Body of pancreas (tissue), 4 donors: ENCODE results near the gene C22orf39. TPM values are rescaled to one million over a fixed set of nuclear protein-coding genes. Genes with fewer than 3 reads are reported as not detected.
A peak's percentile ranks its signal among the peaks of the same experiment; 100 is the strongest.
"Not testable (repeated sequence)": the region's sequence is repeated elsewhere in the genome, so short reads cannot be mapped to it uniquely, and the experiment has no call there.

Experiments
- ATAC-seq: fragments of 150-250 bp; one replicate; pipeline ENCODE4 v1.9.1; 2016
- DNase-seq, 4 donors: peaks; one replicate each; pipeline ENCODE4 v3.0.0-alpha.2; 2019
- H3K27ac ChIP-seq, 4 donors: fragments of 200-600 bp; sonication (generic); 1 replicate in 3 of 4; 2 replicates in 1 of 4; pipeline versions ENCODE4 v1.5.1 to v1.6.1; 2016 to 2019; ENCODE audit warnings: mild to moderate bottlenecking in 1 of 4, mixed read lengths in 1 of 4, moderate library complexity in 1 of 4
- H3K27me3 ChIP-seq, 2 donors: fragments of 200-600 bp; sonication (generic); one replicate each; pipeline ENCODE4 v1.6.0; 2016; ENCODE audit warnings: mild to moderate bottlenecking in 1 of 2
- H3K36me3 ChIP-seq, 2 donors: fragments of 200-600 bp; sonication (generic); replicated peaks in 1 of 2; 2 replicates each; pipeline ENCODE4 v1.5.1; 2016; ENCODE audit warnings: low read depth in 2 of 2; ENCODE audit not compliant: insufficient read depth in 1 of 2
- H3K4me1 ChIP-seq: fragments of 200-600 bp; sonication (generic); one replicate; pipeline ENCODE4 v1.6.0; 2016
- H3K4me3 ChIP-seq, 2 donors: fragments of 200-600 bp; sonication (generic); 1 replicate in 1 of 2; 2 replicates in 1 of 2; pipeline ENCODE4 v1.5.1; 2016 to 2019
- H3K9me3 ChIP-seq, 3 donors: fragments of 200-600 bp; sonication (generic); 1 replicate in 2 of 3; 2 replicates in 1 of 3; pipeline ENCODE4 v1.5.1; 2016
- CTCF ChIP-seq, 7 experiments: fragments of 450-650 bp in 4 of 7; fragments of 200-600 bp in 3 of 7; sonication (generic) in 3 of 7; IDR thresholded peaks; one replicate each; pipeline ENCODE4 v1.5.1; 2016 to 2019; ENCODE audit warnings: antibody characterized with exemption in 7 of 7
- POLR2A ChIP-seq, 3 donors: fragments of 450-650 bp; IDR thresholded peaks; one replicate each; pipeline ENCODE4 v1.6.1; 2016; ENCODE audit warnings: antibody characterized with exemption in 3 of 3, mild to moderate bottlenecking in 2 of 3
- WGBS, 2 donors: methylation state at CpG; one replicate each; pipeline ENCODE4 v1.1.5; 2017; 5-methylcytosine and 5-hydroxymethylcytosine counted together
- intact Hi-C: fragments of 100-400 bp; cut with DNase I; formaldehyde crosslinking; loops from one replicate; pipeline ENCODE4 v1.15.1; 2023
- total RNA-seq, 2 donors: library from RNA; depleted of rRNA; stranded (reverse); fragments of >200 nt; gene quantifications; one replicate each; pipeline ENCODE4 v1.1.0, GENCODE V29; 2016

The C22orf39 gene
- total RNA-seq, 2 donors from 2014 or later = 36.1 to 49.8 TPM

DNA sequence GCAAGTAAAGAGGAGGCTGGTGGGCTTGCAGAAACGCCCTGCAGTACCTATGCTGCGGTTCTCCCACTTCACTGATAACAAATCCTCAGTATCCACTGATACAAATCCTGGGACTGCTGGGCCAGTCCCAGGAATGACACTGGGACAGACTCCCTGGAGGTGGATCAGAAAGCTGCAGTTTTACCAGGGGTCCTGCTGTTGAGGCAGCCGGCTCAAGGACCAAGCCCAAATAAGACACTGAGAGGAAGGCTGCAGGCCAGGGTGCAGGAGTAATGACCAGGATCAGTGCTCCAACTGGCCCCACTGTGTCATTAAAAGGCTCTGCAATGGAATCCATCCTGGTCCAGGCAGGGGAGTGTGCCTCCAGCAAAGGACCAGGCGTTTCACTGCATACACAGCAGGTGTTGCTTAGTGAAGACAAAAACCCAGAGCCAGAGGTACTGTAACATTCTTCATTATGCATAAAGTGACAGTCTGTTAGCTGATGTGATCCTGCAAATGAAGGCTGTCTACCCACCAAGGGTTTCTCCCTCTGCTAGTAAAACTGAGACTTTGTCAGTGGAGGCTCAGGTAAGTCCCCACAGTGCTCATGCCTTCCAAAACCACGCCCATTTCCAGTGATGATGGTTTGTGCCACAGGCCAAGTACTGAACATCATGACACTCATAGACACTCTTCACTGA, 1.4 kb upstream of the C22orf39 start:
- intact Hi-C loops = no loop called here
- no peaks in the 10 kb centered on the region for H3K27me3 ChIP-seq
- peaks cover 0 to 4% of the 10 kb centered on the region in 2 donors for H3K36me3 ChIP-seq
- H3K4me1 ChIP-seq = peaks cover 41% of the 10 kb centered on the region
- no peak overlapping the region for H3K4me3 ChIP-seq
- ATAC-seq = no peak
- 43 to 53% methylated on average over 5 of the region's 5 CpGs for WGBS, 2 donors
- no peak for TF ChIP-seq CTCF (IDR thresholded peaks at IDR 0.05)
- TF ChIP-seq POLR2A (IDR thresholded peaks at IDR 0.05) = no peak
- DNase-seq = no peak
- no peaks in the 10 kb centered on the region for H3K9me3 ChIP-seq
- peak overlapping the region in 3 of 4 donors; percentile 97 to 99 (median 97) for H3K27ac ChIP-seq

GRCh38 chr22:19448076-19448607, 631 bp upstream of the C22orf39 start:
- Histone ChIP-seq H3K27ac (peak overlapping the region; percentile 95 to 99 (median 97)), H3K4me3 (peak overlapping the region; percentile 61 to 72), H3K4me1 (peaks cover 41% of the 10 kb centered on the region), H3K36me3 (no peaks in the 10 kb centered on the region), H3K9me3 (no peaks in the 10 kb centered on the region), H3K27me3 (no peaks in the 10 kb centered on the region)
- 9% methylated on average over 14 of the region's 14 CpGs for WGBS, 2 donors
- peak; percentile 38 for ATAC-seq
- DNase-seq = peak; percentile 49 to 58 (median 54)
- TF ChIP-seq CTCF (IDR thresholded peaks at IDR 0.05) (no peak), POLR2A (IDR thresholded peaks at IDR 0.05) (no peak)
- intact Hi-C loops = no loop called here

GRCh38 chr22:19446603-19447329, 745 bp downstream of the C22orf39 start:
- peak overlapping the region; percentile 61 to 72 for H3K4me3 ChIP-seq
- peak in 1 of 4 donors; percentile 15 for DNase-seq
- no peaks in the 10 kb centered on the region for H3K9me3 ChIP-seq
- intact Hi-C loops = no loop called here
- H3K4me1 ChIP-seq = peaks cover 41% of the 10 kb centered on the region
- peak overlapping the region; percentile 95 to 99 (median 97) for H3K27ac ChIP-seq
- H3K36me3 ChIP-seq = no peaks in the 10 kb centered on the region
- H3K27me3 ChIP-seq = no peaks in the 10 kb centered on the region
- TF ChIP-seq CTCF (IDR thresholded peaks at IDR 0.05) = no peak
- peak; percentile 5 for ATAC-seq
- 18 to 19% methylated on average over 21 to 22 of the region's 22 CpGs for WGBS, 2 donors

GRCh38 chr22:19445279-19445982, 2.1 kb downstream of the C22orf39 start:
- DNase-seq, H3K36me3 ChIP-seq, H3K9me3 ChIP-seq, H3K27me3 ChIP-seq, ATAC-seq, H3K27ac ChIP-seq, intact Hi-C loops, H3K4me3 ChIP-seq: not testable (repeated sequence)
- H3K4me1 ChIP-seq = peaks cover 41% of the 10 kb centered on the region
- WGBS, 2 donors = 78 to 80% methylated on average over 9 of the region's 9 CpGs
